GM21786 (cell line): ENCODE measurements around the gene PSG11.
"Not testable (repeated sequence)": the region's sequence is repeated elsewhere in the genome, so short reads cannot be mapped to it uniquely, and the experiment has no call there.

Experiments
- ATAC-seq: cut with Tn5 transposase; IDR thresholded peaks from one replicate; pipeline ENCODE4 v1.9.1; 2021; ENCODE audit not compliant: unreplicated experiment

Gene PSG11

GRCh38 chr19:42989186-42989585 lies 37.1 kb downstream of the PSG11 start:
- ATAC-seq = not testable (repeated sequence)

GRCh38 chr19:42988206-42988605 lies 38.1 kb downstream of the PSG11 start:
- ATAC-seq = not testable (repeated sequence)

GRCh38 chr19:42985588-42985987 lies 40.7 kb downstream of the PSG11 start:
- ATAC-seq = no peak

- not testable (repeated sequence) for ATAC-seq
Observed at GRCh38 chr19:42982111-42982510, 44.2 kb downstream of the PSG11 start.

- ATAC-seq = not testable (repeated sequence)
Observed at GRCh38 chr19:42971451-42971850, 54.8 kb downstream of the PSG11 start.

GRCh38 chr19:42965176-42965575 lies 61.1 kb downstream of the PSG11 start:
- no peak for ATAC-seq

GRCh38 chr19:42961119-42961518 lies 65.2 kb downstream of the PSG11 start:
- no peak for ATAC-seq
